NCI-H2227 (cell line): ENCODE data around the gene TBX10.
A peak's percentile ranks its signal among the peaks of the same experiment; 100 is the strongest.

Source experiments
- DNase-seq: peaks from one replicate; lab custom pipeline; 2025; ENCODE audit not compliant: unreplicated experiment; lab: John Stamatoyannopoulos, UW

The TBX10 gene

GRCh38 chr11:67617243-67617953 lies 22.2 kb downstream of the TBX10 start:
- no peak for DNase-seq

- no peak for DNase-seq
These were observed 22.9 kb downstream of the TBX10 start for GRCh38 chr11:67616431-67617242.

DNA sequence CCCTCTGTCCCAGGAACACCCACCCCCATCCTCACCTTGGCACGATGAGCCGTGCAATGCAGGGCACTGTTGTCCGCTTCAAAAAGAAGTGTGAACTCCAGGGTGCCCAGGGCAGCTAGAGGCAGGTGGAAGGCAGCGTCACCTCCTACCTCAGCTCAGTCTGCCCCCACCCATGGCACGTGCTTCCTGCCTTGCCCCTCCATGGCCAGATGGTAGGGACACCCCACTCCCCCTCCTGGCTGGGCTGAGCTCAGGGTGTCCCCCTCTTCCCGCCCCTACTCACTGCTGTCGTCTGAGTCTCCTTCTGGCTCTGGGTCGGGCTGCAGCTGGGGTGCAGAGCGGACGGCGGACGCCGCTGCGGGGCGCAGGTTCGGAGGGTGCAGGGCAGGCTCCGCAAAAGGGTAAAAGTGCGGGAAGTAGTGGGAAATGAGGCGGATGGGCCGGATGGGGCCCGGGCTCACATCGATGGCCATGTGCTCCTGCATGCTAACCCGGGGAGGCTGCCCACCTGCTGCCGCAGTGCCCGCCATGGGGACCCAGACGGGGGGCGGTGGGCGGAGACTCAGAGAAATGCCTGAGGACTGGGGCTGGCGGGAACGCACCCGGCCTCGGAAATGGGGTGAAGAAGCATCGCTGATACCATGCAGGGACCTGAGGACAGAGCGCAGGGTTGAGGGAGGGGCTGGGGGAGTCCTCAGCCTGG lies 23.7 kb downstream of the TBX10 start:
- no peak for DNase-seq

DNA sequence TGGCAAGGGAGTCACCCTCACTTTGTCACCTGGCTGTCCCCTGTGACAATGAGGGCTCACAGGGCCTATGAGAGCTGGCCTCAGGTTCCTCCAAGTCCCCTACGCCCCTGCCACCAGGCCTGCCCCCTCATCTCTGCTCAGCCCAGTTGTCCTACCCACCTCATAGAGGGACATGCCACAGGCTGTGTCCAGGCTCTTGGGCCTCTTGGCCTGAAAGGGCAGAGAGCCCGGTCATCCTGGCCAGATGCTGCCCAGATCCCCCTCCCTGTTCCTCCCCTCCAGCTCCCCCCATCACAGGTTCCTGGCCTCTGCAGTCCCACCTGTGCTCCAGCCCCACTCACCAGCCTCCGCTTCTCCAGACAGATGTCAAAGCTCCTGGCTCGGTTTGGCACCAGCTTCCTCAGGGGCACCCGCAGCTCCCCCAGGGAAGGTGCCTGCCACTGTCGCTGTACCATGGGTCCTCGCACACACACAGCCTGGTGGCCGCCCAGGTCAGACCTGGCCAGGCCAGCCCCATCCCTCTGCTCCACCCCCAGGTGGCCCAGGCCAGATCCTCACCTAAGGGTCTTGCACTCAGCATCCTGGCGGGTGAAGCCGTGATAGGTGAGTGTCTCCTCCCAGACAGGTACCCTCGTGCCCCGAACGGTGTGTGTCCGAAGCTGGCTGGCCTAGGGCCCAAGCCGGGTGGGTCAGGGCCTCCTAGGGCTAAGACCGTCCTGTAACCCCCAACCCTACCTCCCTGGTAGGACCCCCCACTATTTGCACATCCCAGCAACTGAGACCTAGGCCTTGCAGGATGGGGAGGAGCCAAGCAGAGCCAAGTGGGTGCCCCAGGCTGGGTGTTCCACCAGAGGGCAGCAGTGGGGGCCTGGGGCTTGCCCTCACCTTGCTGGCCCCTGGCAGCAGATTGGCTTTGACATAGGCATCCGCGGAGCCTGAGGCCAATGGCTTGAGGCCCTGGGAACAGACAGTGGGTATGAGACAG lies 24.5 kb downstream of the TBX10 start:
- no peak for DNase-seq

DNA sequence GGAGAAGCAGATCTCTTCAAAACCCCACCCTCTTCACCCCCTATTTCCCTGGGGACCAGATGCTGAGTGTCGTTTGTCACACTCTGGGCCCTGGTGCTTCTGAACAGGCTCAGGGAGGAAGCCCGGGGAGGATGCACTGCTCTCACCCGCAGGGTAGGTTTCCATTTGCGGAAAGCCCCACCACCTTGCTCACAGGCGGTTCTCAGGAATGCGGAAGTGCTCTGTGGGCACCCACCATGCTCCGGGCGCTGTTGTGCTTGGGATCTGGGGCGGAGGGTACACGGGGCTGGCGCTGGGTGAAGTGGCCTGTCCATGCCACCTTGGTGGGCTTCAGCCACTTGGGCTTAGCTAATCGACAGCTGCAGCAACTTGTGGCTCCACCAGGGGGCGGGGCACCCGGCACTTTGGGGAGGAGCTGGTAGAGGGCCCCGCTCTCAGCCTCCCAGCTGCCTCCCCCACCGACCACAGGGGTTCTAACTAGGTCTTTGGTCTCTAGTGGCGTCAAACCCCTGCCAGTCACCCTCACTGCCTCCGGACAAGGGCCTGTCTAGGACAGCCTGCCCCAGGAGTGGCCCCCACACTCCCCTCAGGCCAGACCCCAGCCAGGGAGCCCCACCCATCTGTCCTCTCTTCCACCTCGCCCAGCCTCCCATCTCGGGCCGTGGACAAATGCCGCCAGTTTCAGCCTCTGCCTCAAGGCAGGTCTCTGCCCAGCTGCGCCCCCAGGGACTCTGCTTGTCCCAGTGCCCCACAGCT lies 25.4 kb downstream of the TBX10 start:
- peak; percentile 66 for DNase-seq

GRCh38 chr11:67613313-67613959 lies 26.1 kb downstream of the TBX10 start:
- DNase-seq: no peak

GRCh38 chr11:67612751-67613150 lies 26.8 kb downstream of the TBX10 start:
- DNase-seq: no peak

DNA sequence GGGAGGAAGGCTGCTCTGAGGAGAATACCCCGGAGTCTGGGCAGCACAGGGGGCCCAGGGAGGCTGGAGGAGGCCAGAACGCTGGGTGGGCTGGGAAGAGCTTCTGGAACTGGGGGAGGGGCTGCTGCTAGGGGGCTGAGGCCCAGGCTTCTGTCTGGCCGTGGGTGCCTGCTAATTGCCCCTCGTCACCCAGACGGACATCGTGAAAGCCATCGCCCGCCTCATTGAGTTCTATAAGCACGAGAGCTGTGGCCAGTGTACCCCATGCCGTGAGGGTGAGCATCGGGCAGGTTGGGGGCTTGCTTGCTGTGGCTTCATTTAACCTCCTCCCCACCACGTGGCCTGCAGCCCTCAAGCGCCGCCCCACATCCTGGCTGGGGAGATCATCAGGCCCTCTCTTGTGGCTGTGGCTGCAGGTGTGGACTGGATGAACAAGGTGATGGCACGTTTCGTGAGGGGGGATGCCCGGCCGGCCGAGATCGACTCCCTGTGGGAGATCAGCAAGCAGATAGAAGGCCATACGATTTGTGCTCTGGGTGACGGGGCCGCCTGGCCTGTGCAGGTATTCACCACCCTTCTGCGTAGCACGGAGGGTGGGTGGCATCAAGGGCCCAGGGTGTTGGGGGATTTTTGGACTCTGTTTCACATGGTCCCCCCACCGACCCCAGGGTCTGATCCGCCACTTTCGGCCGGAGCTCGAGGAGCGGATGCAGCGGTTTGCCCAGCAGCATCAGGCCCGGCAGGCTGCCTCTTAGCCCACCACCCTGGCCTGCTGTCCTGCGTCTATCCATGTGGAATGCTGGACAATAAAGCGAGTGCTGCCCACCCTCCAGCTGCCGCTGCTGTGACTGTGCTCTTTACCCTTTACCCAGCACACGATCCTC lies 27.6 kb downstream of the TBX10 start:
- DNase-seq: no peak

- DNase-seq: no peak
These were observed 28.4 kb downstream of the TBX10 start for GRCh38 chr11:67611165-67611564.

- no peak for DNase-seq
These were observed 29.2 kb downstream of the TBX10 start for GRCh38 chr11:67610302-67610868.

GRCh38 chr11:67609316-67609715 lies 30.2 kb downstream of the TBX10 start:
- no peak for DNase-seq

DNA sequence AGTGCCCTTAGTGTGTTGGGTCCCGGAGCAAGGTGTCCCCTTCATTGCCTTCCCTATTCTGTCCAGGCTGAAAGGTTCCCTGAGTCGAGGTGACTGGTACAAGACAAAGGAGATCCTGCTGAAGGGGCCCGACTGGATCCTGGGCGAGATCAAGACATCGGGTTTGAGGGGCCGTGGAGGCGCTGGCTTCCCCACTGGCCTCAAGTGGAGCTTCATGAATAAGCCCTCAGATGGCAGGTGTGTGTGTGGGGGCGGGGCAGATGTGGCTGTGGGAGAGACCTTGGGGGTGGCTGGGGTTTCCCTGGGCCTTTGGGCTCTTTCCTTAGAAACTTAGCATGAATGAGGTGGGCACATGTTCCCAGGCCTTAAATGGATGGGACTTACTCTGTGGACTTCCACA lies 31.1 kb downstream of the TBX10 start:
- DNase-seq: no peak

DNA sequence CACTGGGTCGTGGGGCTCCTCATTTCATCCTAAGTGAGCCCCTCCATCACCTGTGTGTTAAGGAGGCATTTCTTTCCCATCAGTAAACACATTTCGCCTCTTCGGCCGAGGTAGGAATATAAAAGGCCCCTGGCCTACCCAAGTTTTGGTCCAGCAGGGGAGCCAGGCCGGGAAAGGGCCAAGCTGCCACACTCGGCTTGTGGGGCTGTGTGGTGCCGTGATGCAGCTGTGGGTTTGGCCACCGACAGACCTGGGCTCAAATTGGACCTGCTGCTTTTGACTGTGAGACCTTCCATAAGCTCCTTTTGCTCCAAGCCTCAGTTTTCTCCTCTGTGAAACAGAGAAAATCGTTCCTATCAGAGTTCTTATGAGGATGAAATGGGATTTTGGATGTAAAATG lies 32.1 kb downstream of the TBX10 start:
- DNase-seq: no peak

GRCh38 chr11:67606492-67607295 lies 32.9 kb downstream of the TBX10 start, which contains the start of gene NDUFV1:
NDUFV1 (plus strand) TSS chr11:67606936; CDS start chr11:67607005, 69 bp downstream.
- DNase-seq: peak; percentile 99

DNA sequence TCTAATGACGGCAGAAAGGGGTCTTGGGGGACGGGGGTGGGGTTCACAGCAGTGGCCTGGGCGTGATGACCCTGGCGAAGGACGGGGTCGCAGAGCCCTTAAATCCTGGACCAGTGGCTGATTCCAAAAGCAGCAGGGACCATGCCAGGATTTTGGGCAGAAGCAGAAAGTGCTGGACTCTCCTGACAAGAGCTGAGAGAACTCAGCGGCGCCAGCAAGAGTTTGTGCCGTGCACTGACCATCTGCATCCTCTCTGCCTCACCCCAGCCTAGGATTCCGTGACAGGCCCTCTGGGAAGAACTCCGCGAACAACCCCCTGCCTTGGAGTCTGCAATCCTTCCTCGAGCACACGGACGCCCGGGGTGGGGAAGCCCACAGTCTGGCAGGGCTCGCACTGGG lies 33.5 kb downstream of the TBX10 start:
- DNase-seq: no peak

DNA sequence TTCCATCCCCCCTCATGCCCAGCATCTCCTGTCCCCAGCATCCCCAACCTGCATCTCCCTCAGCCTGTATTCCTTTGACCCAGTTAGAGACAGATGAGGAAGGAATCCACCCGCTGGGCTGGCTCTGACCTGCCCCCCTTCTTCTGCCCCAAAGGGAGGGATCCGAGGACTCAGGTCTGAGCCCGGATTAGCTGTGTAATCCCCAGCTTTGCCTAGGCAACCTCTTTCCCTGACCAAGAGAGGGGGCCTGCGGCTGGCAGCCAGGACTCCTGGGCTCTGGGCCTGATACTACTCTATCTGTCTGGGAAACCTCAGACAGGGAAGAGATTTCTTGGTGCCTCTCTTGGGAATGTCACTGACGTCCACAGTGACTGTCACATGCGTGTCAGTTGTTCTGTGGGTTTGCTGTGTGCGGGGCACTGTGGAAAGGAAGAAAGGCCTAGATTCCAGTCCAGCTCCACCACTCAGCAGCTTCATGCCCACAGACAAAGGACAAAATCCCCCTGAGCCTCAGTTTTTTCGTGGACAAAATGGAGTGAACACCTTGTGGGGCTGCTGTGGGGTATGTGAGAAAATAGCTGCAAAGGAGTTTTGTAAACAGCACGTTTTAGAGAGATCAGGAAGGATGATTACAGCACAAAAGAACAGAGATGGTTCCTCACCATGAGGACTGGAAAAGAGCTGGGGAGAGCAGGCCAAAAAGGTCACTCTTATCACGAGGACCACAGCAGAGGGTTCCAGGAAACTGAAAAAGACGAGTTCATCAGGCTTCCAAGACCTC lies 34.1 kb downstream of the TBX10 start:
- DNase-seq: no peak
